GM23338 (cell line): ENCODE measurements around the gene CACNB4. TPM values are rescaled to one million over a fixed set of nuclear protein-coding genes. Genes with fewer than 3 reads are reported as not detected.

Source experiments
- ATAC-seq: fragments of 200-7000 bp; cut with Tn5 transposase; 3 replicates; pipeline ENCODE4 v1.9.1; 2020
- DNase-seq: peaks from one replicate; pipeline ENCODE4 v3.0.0-alpha.2; 2015; ENCODE audit warnings: low spot score
- H2AFZ ChIP-seq: fragments of 200-600 bp; sonication (generic); 2 replicates; pipeline ENCODE4 v1.8.0; 2016; ENCODE audit warnings: antibody characterized with exemption, mild to moderate bottlenecking, moderate library complexity
- H3F3A ChIP-seq: fragments of 200-600 bp; sonication (generic); replicated peaks from 2 replicates; pipeline ENCODE4 v1.8.0; 2017; ENCODE audit warnings: antibody characterized with exemption, mixed run types, low read depth
- H3K27ac ChIP-seq: fragments of 200-600 bp; sonication (generic); 2 replicates; pipeline ENCODE4 v1.6.1; 2016; ENCODE audit warnings: low read depth
- H3K27me3 ChIP-seq: fragments of 200-600 bp; sonication (generic); 2 replicates; pipeline ENCODE4 v1.8.0; 2016; ENCODE audit warnings: mild to moderate bottlenecking, mixed run types, moderate library complexity; ENCODE audit not compliant: insufficient read depth
- H3K36me3 ChIP-seq: fragments of 200-600 bp; sonication (generic); 2 replicates; pipeline ENCODE4 v1.8.0; 2016; ENCODE audit warnings: mild to moderate bottlenecking; ENCODE audit not compliant: insufficient read depth
- H3K4me1 ChIP-seq: fragments of 200-600 bp; sonication (generic); 2 replicates; pipeline ENCODE4 v1.8.0; 2016; ENCODE audit warnings: mild to moderate bottlenecking, moderate library complexity; ENCODE audit not compliant: insufficient read depth
- H3K4me2 ChIP-seq: fragments of 200-600 bp; sonication (generic); 2 replicates; pipeline ENCODE4 v1.7.1; 2017; ENCODE audit warnings: mixed run types
- H3K4me3 ChIP-seq: fragments of 200-600 bp; sonication (generic); 2 replicates; pipeline ENCODE4 v1.6.1; 2016; ENCODE audit warnings: mixed run types
- H3K79me2 ChIP-seq: fragments of 200-600 bp; sonication (generic); replicated peaks from 2 replicates; pipeline ENCODE4 v1.8.0; 2017; ENCODE audit warnings: mild to moderate bottlenecking; ENCODE audit not compliant: insufficient read depth
- H3K9me2 ChIP-seq: fragments of 200-600 bp; sonication (generic); 2 replicates; pipeline ENCODE4 v1.8.0; 2017; ENCODE audit not compliant: insufficient read depth
- H4K20me1 ChIP-seq: fragments of 200-600 bp; sonication (generic); replicated peaks from 2 replicates; pipeline ENCODE4 v1.8.0; 2017; ENCODE audit warnings: mild to moderate bottlenecking; ENCODE audit not compliant: insufficient read depth
- H3K27ac Mint-ChIP-seq: 2 replicates; pipeline ENCODE4 v1.8.0; 2020; ENCODE audit warnings: inconsistent platforms, mild to moderate bottlenecking, moderate library complexity, mixed read lengths
- H3K27me3 Mint-ChIP-seq: 3 replicates; pipeline ENCODE4 v1.8.0; 2022; ENCODE audit warnings: low read depth, mild to moderate bottlenecking, moderate library complexity, mixed read lengths, inconsistent platforms; ENCODE audit not compliant: insufficient read depth, poor library complexity
- H3K36me3 Mint-ChIP-seq: 3 replicates; pipeline ENCODE4 v1.8.0; 2021; ENCODE audit warnings: low read depth, mild to moderate bottlenecking, inconsistent platforms, moderate library complexity, mixed read lengths
- H3K4me1 Mint-ChIP-seq: 3 replicates; pipeline ENCODE4 v1.8.0; 2020; ENCODE audit warnings: mild to moderate bottlenecking, inconsistent platforms, mixed read lengths
- H3K4me3 Mint-ChIP-seq: 3 replicates; pipeline ENCODE4 v1.8.0; 2021; ENCODE audit warnings: moderate library complexity, mild to moderate bottlenecking, inconsistent platforms, mixed read lengths
- H3K9me3 Mint-ChIP-seq: 3 replicates; pipeline ENCODE4 v1.8.0; 2020; ENCODE audit warnings: moderate library complexity, mild to moderate bottlenecking, inconsistent platforms, mixed read lengths
- CREB1 ChIP-seq: fragments of 250-450 bp; sonication (Bioruptor Pico); IDR thresholded peaks from 2 replicates; pipeline ENCODE4 v1.5.0; 2020; ENCODE audit warnings: low read depth, mild to moderate bottlenecking, moderate library complexity
- ETS1 ChIP-seq: IDR thresholded peaks from 2 replicates; pipeline ENCODE4 v1.6.1; 2016; ENCODE audit warnings: antibody characterized with exemption
- EZH2 ChIP-seq: fragments of 200-600 bp; sonication (generic); IDR thresholded peaks from one replicate; pipeline ENCODE4 v1.8.0; 2017; ENCODE audit warnings: antibody characterized with exemption, mild to moderate bottlenecking, low read depth; ENCODE audit not compliant: unreplicated experiment
- POLR2AphosphoS5 ChIP-seq: IDR thresholded peaks from 2 replicates; pipeline ENCODE4 v1.6.1; 2016; ENCODE audit warnings: antibody characterized with exemption, low read depth
- REST ChIP-seq: IDR thresholded peaks from one replicate; pipeline ENCODE4 v1.6.1; 2018; ENCODE audit warnings: antibody characterized with exemption; ENCODE audit not compliant: unreplicated experiment
- STAT1 ChIP-seq: IDR thresholded peaks from one replicate; pipeline ENCODE4 v1.6.1; 2016; ENCODE audit warnings: antibody characterized with exemption; ENCODE audit not compliant: unreplicated experiment
- ZNF114 ChIP-seq: fragments of 250-450 bp; sonication (Bioruptor Pico); IDR thresholded peaks from 2 replicates; pipeline ENCODE4 v1.5.0; 2020; ENCODE audit warnings: mild to moderate bottlenecking, moderate library complexity
- ZNF331 ChIP-seq: fragments of 250-450 bp; sonication (Bioruptor Pico); IDR thresholded peaks from 2 replicates; pipeline ENCODE4 v1.5.0; 2020; ENCODE audit warnings: low read depth, mild to moderate bottlenecking, moderate library complexity
- polyA plus RNA-seq: library from polyadenylated mRNA; unstranded; fragments of >200 nt; fragmentation: Nextera tagmentation; extraction: Ambion mirVana; gene quantifications from 2 replicates; pipeline ENCODE4 v1.2.1, GENCODE V29; 2016
- total RNA-seq: library from RNA; depleted of rRNA; stranded (reverse); fragments of >200 nt; shearing (Covaris generic); gene quantifications from 2 replicates; pipeline ENCODE4 v1.2.3, GENCODE V29; 2014

CACNB4 gene
- total and polyA plus RNA-seq, 2 experiments from 2014 or later: 4.0 to 9.8 TPM

GRCh38 chr2:151931030-151931611 lies 167.7 kb downstream of the CACNB4 start:
- H4K20me1 ChIP-seq: no peaks in the 10 kb centered on the region
- H3K4me3 ChIP-seq: no peak overlapping the region

GRCh38 chr2:151930042-151930441 lies 168.8 kb downstream of the CACNB4 start:
- Mint-ChIP-seq H3K9me3 (no peaks in the 10 kb centered on the region), H3K27me3 (peaks cover 4% of the 10 kb centered on the region), H3K4me3 (no peak overlapping the region), H3K4me1 (peaks cover 18% of the 10 kb centered on the region), H3K27ac (no peak overlapping the region), H3K36me3 (no peaks in the 10 kb centered on the region)
- DNase-seq: no peak
- Histone ChIP-seq H3K79me2 (no peaks in the 10 kb centered on the region), H3K9me2 (no peaks in the 10 kb centered on the region), H4K20me1 (no peaks in the 10 kb centered on the region), H2AFZ (no peak overlapping the region), H3K27me3 (no peaks in the 10 kb centered on the region), H3K4me3 (no peak overlapping the region), H3F3A (no peaks in the 10 kb centered on the region), H3K4me2 (no peak overlapping the region), H3K36me3 (no peaks in the 10 kb centered on the region), H3K27ac (no peak overlapping the region), H3K4me1 (peaks cover 19% of the 10 kb centered on the region; the same call in 1 of the 2 replicates)
- no peak for ATAC-seq
- no peak for TF ChIP-seq ZNF114 (CRISPR knock-in tag)
- TF ChIP-seq ZNF331: no peak
- TF ChIP-seq STAT1: no peak

More at GRCh38 chr2:151931030-151931611, 167.7 kb downstream of the CACNB4 start:
- H3K36me3 ChIP-seq: no peaks in the 10 kb centered on the region
- H3K79me2 ChIP-seq: no peaks in the 10 kb centered on the region
- Mint-ChIP-seq H3K4me3 (no peak overlapping the region), H3K9me3 (no peaks in the 10 kb centered on the region), H3K4me1 (peaks cover 18% of the 10 kb centered on the region), H3K36me3 (no peaks in the 10 kb centered on the region), H3K27ac (no peak overlapping the region), H3K27me3 (peaks cover 4% of the 10 kb centered on the region)
- H3K4me2 ChIP-seq: no peak overlapping the region
- no peak for DNase-seq
- no peaks in the 10 kb centered on the region for H3F3A ChIP-seq
- peaks cover 19% of the 10 kb centered on the region; the same call in 1 of the 2 replicates for H3K4me1 ChIP-seq
- H3K9me2 ChIP-seq: no peaks in the 10 kb centered on the region
- no peak for ATAC-seq
- H3K27me3 ChIP-seq: no peaks in the 10 kb centered on the region
- no peak overlapping the region for H3K27ac ChIP-seq
- TF ChIP-seq CREB1: no peak
- TF ChIP-seq ETS1: no peak
- TF ChIP-seq REST: no peak
- TF ChIP-seq EZH2: no peak
- TF ChIP-seq POLR2AphosphoS5: no peak
- no peak overlapping the region for H2AFZ ChIP-seq
